HG02938 (cell line): ENCODE data around the gene IL6ST.

Experiments used
- ATAC-seq: cut with Tn5 transposase; IDR thresholded peaks from one replicate; pipeline ENCODE4 v1.9.1; 2021; ENCODE audit warnings: mild to moderate bottlenecking, moderate library complexity; ENCODE audit not compliant: unreplicated experiment

The IL6ST gene

GRCh38 chr5:55899344-55899743 lies 95.4 kb downstream of the IL6ST start:
- no peak for ATAC-seq

GRCh38 chr5:55897905-55898304 lies 96.9 kb downstream of the IL6ST start:
- no peak for ATAC-seq

- ATAC-seq: no peak
Measured at GRCh38 chr5:55897206-55897894, 97.4 kb downstream of the IL6ST start.

- no peak for ATAC-seq
Measured at GRCh38 chr5:55896663-55897062, 98.1 kb downstream of the IL6ST start.

GRCh38 chr5:55896238-55896637 lies 98.5 kb downstream of the IL6ST start:
- no peak for ATAC-seq

- ATAC-seq: no peak
Measured at GRCh38 chr5:55895346-55895745, 99.4 kb downstream of the IL6ST start.

GRCh38 chr5:55894135-55894534 lies 100.6 kb downstream of the IL6ST start:
- ATAC-seq: no peak

- no peak for ATAC-seq
Measured at GRCh38 chr5:55892479-55892878, 102.3 kb downstream of the IL6ST start.

GRCh38 chr5:55888205-55888604 lies 106.6 kb downstream of the IL6ST start:
- no peak for ATAC-seq

GRCh38 chr5:55885359-55885758 lies 109.4 kb downstream of the IL6ST start:
- ATAC-seq: no peak
